Measurements from ENCODE around the gene NCBP2L.

Gene NCBP2L

DNA sequence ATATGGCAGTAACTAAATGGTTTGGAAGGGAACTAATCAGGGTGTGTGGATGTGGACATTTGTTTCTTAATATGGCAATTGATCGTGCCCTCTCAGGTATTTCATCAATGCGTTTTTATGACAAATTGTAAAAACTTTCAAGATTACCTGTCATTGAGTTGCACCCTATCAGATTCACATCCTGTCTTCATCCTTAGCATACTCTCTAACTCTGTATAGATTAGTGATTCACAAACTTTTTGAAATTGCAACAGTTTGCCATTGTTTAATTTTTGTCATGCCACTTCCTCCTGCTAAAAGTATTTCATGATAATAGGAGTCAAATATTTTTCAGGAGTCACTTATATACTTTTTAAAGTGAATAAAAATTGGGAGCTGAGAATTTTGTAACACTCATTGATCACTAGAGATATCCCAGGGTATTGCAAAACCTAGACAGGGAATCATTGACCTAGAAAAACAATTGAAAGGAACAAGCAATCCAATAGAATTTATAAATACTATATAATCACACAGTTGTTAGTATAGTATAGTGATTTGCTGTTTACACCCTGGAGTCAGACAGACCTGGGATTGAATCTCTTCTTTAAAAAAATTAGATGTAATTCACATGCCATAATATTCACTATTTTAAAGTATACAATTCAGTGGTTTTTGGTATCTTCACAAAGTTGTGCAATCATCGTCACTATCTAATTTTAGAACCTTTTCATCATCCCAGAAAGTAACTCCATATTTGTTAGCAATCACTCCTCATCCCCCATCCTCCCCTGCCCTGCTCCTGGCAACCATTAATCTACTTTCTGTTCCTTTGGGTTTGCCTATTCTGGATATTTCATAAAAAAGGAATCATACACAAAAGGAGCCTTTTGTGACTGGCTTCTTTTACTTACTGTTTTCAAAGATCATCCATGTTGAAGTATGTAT lies 57.0 kb downstream of the NCBP2L start:
- TF ChIP-seq LEF1 (IDR thresholded peaks at IDR 0.05; ENCODE audit: borderline replicate concordance) (no peak), ELF4 (IDR thresholded peaks at IDR 0.05) (no peak)
- no peak for DNase-seq (ENCODE audit: extremely low spot score)
- ChIA-PET POLR2A (no interaction called here), CTCF (no interaction called here)

DNA sequence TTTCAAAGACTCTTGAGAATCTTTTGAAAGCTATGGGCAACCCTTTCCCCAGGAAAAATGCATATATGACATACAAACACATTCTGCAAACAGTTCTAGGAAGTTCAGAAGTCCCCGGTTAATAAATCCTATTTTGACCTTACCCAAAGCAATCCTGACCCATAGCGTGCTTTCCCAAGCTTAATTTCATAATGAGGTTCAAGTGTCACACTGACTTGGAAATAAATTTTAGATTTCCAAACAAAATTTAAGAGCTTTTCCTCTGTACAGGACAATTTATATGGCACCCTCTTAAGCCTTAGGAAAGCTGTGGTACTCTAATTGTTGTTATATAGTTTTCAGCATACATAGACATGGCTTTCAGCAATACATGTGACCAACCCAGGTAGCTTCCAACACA lies 59.4 kb downstream of the NCBP2L start:
- TF ChIP-seq, protein P1, sequence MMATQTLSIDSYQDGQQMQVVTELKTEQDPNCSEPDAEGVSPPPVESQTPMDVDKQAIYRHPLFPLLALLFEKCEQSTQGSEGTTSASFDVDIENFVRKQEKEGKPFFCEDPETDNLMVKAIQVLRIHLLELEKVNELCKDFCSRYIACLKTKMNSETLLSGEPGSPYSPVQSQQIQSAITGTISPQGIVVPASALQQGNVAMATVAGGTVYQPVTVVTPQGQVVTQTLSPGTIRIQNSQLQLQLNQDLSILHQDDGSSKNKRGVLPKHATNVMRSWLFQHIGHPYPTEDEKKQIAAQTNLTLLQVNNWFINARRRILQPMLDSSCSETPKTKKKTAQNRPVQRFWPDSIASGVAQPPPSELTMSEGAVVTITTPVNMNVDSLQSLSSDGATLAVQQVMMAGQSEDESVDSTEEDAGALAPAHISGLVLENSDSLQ (IDR thresholded peaks at IDR 0.05), result peak; percentile 42; the same call in 1 of the 2 replicates
- no peak for TF ChIP-seq ELF4 (IDR thresholded peaks at IDR 0.05)
- peak; percentile 98 for TF ChIP-seq ARNT (IDR thresholded peaks at IDR 0.05)
- DNase-seq (ENCODE audit: extremely low spot score), result no peak
- CTCF ChIA-PET, result no interaction called here
- POLR2A ChIA-PET, result no interaction called here

DNA sequence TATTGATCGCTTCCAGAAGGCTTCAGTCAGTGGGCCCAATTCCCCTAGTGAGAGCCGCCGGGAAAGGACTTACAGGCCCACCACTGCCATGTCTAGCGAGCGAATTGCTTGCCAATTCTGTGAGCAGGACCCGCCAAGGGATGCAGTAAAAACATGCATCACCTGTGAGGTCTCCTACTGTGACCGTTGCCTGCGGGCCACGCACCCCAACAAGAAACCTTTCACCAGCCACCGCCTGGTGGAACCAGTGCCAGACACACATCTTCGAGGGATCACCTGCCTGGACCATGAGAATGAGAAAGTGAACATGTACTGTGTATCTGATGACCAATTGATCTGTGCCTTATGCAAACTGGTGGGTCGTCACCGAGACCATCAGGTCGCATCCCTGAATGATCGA lies 63.4 kb downstream of the NCBP2L start:
- CTCF ChIA-PET, result no interaction called here
- no peak for DNase-seq (ENCODE audit: extremely low spot score)
- no peak for TF ChIP-seq HDGF (IDR thresholded peaks at IDR 0.05; ENCODE audit: borderline replicate concordance)
- POLR2A ChIA-PET, result no interaction called here

DNA sequence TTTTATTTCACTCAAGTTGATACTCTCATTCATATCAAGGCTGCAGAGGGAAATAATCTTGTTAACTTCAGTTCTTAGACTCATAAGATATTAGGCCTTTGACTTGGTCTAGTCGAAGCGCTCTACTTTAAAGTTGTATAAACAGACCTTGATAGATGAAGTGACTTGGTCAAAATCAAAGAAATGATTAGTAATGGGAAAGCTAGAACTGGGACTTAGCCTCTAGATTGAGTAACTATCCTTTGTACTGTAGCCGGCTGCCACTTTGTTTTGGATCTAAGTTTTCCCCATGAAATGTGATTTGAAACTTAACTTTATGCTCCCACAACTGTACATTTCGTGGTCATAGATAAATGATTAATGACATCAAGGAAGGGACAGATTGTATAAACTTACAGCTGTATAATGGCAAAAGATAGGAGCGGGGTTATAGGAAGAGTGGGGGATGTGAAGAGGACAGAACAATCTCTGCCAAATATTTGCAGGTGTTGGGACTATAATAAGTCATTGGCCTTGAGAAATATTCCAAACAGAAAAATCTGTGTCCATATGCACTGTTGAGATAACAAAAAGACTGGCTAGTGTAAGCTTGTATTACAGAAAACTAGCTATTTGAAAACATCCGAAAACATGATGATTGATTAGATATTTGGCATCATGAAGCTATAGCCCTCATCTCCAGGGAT lies 65.3 kb downstream of the NCBP2L start:
- no peak for TF ChIP-seq NFRKB (IDR thresholded peaks at IDR 0.05)
- no peak for TF ChIP-seq HDGF (IDR thresholded peaks at IDR 0.05; ENCODE audit: borderline replicate concordance)
- TF ChIP-seq, protein P1 (IDR thresholded peaks at IDR 0.05), result no peak
- TF ChIP-seq L3MBTL2 (conservative IDR thresholded peaks at IDR 0.05), result no peak
- TF ChIP-seq SP1 (IDR thresholded peaks at IDR 0.05), result no peak
- TF ChIP-seq FOXK2 (IDR thresholded peaks at IDR 0.05), result no peak
- TF ChIP-seq CTBP1 (IDR thresholded peaks at IDR 0.05; ENCODE audit: borderline replicate concordance), result no peak
- TF ChIP-seq TARDBP (IDR thresholded peaks at IDR 0.05), result no peak
- TF ChIP-seq SUZ12 (IDR thresholded peaks at IDR 0.05), result no peak
- TF ChIP-seq ZNF384 (IDR thresholded peaks at IDR 0.05), result no peak
- no peak for TF ChIP-seq ELF4 (IDR thresholded peaks at IDR 0.05)
- no peak for TF ChIP-seq FOXA1 (IDR thresholded peaks at IDR 0.05)
- TF ChIP-seq BHLHE40 (IDR thresholded peaks at IDR 0.05; ENCODE audit: borderline replicate concordance), result no peak
- TF ChIP-seq ARNT (IDR thresholded peaks at IDR 0.05), result no peak
- TF ChIP-seq LEF1 (IDR thresholded peaks at IDR 0.05; ENCODE audit: borderline replicate concordance), result no peak
- POLR2A ChIA-PET, result no interaction called here
- CTCF ChIA-PET, result no interaction called here
- DNase-seq (ENCODE audit: extremely low spot score), result no peak
